Forelimb muscle (tissue), 1 donor: ENCODE data around the gene PLEK. TPM values are rescaled to one million over a fixed set of nuclear protein-coding genes. Genes with fewer than 3 reads are reported as not detected.
"Not testable (repeated sequence)": the region's sequence is repeated elsewhere in the genome, so short reads cannot be mapped to it uniquely, and the experiment has no call there.

Source experiments
- DNase-seq: peaks from one replicate; pipeline ENCODE4 v3.0.0-alpha.2; 2013; ENCODE audit warnings: low read depth
- polyA plus RNA-seq: library from polyadenylated mRNA; unstranded; fragments of 120-200 nt; gene quantifications from one replicate; pipeline ENCODE4 v1.2.1, GENCODE V29; 2013; ENCODE audit not compliant: insufficient read length

PLEK gene
- polyA plus RNA-seq, 1 donor = 4.1 TPM

GRCh38 chr2:68384485-68385107 is 19.5 kb downstream of the PLEK start:
- DNase-seq = no peak

- DNase-seq = no peak
Measured at GRCh38 chr2:68385220-68385906, 20.3 kb downstream of the PLEK start.

DNA sequence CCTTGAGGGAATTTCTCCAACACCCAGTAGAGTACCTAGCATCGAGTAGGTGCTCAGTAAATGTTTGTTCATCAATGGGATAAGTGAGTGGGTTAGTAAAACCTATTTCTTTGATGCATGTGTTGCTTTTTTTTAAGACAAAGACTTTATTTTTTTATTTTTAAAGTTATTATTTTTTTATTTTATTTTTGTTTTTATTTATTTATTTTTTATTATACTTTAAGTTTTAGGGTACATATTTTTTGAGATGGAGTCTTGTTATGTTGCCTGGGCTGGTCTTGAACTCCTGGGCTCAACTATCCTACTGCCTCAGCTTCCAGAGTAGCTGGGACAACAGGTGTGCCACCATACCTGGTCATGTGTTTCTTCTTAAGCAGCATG is 20.8 kb downstream of the PLEK start:
- DNase-seq = no peak

DNA sequence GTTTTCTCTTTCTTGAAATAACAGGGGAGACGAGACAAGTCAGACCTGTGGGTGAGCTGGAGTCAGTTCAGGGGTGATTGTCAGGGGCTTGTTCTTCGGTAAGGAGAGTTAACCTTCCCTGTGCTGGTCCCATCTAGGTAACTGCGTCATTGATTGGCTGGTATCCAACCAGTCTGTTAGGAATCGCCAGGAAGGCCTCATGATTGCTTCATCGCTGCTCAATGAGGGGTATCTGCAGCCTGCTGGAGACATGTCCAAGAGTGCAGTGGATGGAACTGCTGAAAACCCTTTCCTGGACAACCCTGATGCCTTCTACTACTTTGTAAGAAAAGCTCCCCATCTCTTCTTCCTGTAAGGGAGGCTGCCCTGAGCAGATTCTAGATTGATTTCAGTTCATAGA is 21.3 kb downstream of the PLEK start:
- DNase-seq = no peak

DNA sequence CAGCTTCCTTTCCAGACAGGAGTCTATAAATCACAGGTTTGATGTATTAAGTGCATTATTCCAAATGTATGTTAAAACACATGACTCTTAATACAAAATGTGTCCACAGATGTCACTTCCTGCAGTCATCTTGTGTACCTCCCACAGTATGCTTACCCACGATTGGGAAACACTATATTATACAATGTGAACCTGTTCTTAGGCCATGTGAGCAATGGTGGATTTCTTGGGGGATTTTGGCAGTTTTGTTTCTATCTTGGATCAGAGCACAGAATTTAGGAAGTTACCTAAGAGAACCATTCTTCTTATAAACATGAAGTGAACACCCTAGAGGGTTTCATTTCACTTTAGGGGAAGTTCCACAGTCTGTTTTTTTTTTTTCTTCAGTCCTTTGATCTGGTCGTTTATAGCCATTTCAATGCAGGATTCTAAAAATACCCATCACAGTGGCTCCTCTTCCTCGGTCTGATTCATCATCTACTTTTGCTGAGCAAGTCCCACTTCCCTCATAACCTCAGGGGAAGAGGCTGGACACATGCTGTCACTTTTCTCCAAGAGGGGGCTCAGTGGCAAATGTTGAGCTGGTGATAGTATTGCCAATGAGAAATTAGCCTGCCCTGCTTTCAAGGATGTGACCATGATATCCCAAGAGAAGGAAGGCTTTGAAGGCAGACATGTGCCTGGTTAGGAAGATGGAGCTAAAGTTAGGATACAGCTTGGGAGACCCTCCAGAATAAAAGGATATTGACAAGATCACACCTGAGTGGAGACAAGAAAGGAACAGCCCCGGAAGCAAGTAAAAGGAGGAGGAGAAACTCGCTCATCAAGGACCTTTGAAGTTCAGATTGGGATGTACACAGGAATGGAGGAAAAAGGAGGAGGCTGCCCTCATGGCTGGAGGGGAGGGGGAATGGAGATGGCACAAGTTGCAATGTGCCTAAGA is 22.6 kb downstream of the PLEK start:
- no peak for DNase-seq

DNA sequence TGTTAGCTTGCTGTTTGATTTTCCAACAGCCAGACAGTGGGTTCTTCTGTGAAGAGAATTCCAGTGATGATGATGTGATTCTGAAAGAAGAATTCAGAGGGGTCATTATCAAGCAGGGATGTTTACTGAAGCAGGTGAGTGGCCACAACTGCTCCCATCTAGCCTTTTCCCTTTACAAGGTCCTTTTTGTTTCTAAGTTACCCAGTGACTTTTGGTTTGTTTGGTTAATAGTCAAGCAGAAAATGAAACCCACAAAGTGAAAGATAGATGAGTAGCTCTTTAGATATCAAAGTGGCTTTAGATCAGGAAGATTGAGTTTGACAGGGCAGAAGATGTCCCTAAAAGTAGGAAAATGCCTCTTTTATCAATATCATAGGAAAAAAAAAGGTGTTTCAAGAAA is 23.3 kb downstream of the PLEK start:
- DNase-seq = no peak

- DNase-seq = no peak
Measured at GRCh38 chr2:68388772-68389171, 23.7 kb downstream of the PLEK start.

GRCh38 chr2:68390114-68390513 is 25.0 kb downstream of the PLEK start:
- DNase-seq = no peak

- DNase-seq = no peak
Measured at GRCh38 chr2:68390586-68390985, 25.5 kb downstream of the PLEK start.

DNA sequence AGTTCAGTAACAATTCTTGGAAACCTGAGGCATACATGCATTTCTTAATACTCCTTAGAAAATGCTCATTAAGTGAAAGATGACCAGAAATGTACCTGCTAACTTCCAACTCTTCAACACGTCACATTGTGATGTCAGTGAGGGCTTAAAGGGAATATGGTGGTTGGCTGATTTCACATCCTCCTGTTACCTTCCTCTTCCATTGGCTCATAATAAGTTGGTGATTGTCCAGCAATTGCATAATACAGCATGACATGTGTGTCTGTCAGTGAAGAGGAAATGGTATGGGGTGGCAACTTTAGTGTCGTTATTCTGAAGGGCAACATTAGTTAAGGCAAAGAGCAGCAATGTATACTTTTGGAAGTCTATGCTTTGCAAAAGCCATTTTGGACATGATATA is 26.0 kb downstream of the PLEK start:
- no peak for DNase-seq

- DNase-seq = no peak
Measured at GRCh38 chr2:68391869-68392268, 26.8 kb downstream of the PLEK start.

DNA sequence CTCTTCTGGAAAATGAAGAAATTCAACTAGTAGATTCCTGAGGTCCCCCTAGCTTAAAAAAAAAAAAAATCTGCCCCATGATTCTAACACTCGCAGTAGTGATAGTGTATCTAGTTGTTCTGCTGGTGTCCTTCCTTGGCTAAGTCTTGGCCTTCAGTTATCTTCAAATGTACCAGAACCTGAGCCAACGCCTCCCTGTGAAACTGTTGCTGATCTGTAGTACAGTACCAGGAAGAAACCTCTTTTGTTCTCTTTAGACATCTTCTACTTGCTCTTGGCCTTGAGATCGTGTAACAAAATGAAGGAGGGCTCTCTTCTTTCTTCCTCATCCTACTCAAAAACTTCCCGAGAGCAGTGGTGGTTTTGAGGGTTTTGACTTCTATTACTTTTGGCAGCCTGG is 31.0 kb downstream of the PLEK start:
- DNase-seq = no peak

DNA sequence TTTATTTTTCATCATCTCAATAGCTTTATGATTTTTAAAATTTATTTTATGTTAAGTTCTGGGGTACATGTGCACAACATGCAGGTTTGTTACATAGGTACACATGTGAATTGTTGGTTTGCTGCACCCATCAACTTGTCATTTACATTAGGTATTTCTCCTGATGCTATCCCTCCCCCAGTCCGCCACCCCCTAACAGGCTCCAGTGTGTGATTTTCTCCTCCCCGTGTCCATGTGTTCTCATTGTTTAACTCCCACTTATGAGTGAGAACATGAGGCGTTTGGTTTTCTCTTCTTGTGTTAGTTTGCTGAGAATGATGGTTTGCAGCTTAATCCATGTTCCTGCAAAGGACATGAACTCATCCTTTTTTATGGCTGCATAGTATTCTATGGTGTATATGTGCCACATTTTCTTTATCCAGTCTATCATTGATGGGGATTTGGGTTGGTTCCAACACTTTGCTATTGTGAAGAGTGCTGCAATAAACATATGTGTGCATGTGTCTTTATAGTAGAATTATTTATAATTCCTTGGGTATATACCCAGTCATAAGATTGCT is 32.7 kb downstream of the PLEK start:
- not testable (repeated sequence) for DNase-seq

GRCh38 chr2:68403199-68403644 is 38.1 kb downstream of the PLEK start:
- DNase-seq = no peak

- DNase-seq = no peak
Measured at GRCh38 chr2:68404164-68404563, 39.1 kb downstream of the PLEK start.

- DNase-seq = no peak
Measured at GRCh38 chr2:68404893-68405799, 40.1 kb downstream of the PLEK start.

GRCh38 chr2:68411397-68412126 is 46.5 kb downstream of the PLEK start:
- no peak for DNase-seq

- DNase-seq = no peak
Measured at GRCh38 chr2:68412127-68412819, 47.2 kb downstream of the PLEK start.

- no peak for DNase-seq
Measured at GRCh38 chr2:68413466-68413865, 48.4 kb downstream of the PLEK start.

DNA sequence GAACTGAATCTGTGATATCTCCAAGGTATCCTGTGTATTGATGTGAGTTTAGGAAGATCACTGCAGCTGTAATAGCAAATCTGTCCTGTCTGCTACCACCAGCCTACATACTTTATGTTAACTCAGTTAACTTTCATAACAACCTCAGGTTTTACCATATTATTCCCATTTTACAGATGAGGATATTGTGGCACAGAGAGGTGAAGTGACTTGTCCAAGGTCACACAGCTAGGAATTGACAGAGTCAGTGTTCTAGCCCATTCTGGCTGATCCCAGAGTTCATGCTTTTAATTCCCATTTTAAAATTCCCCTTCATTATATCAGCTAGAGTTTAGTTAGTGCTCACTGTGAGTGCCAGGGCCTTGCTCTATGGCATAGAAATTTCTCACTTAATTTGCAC is 49.4 kb downstream of the PLEK start:
- no peak for DNase-seq
